Astrocyte (in vitro differentiated cells and primary cell): ENCODE results near the gene ADGRF5.
"Not testable (repeated sequence)": the region's sequence is repeated elsewhere in the genome, so short reads cannot be mapped to it uniquely, and the experiment has no call there.

Source experiments
- EZH2 ChIP-seq: IDR thresholded peaks from 2 replicates; pipeline ENCODE4 v1.6.1; 2012; ENCODE audit warnings: mild to moderate bottlenecking, low read length, inconsistent platforms; ENCODE audit not compliant: insufficient read depth
- TF ChIP-seq, protein P1 (sequence below): IDR thresholded peaks from 2 replicates; pipeline ENCODE4 v1.5.1; 2011; ENCODE audit warnings: low read depth, mild to moderate bottlenecking, inconsistent platforms, low read length, moderate library complexity; ENCODE audit not compliant: insufficient read depth

GRCh38 chr6:46834991-46835390 lies 86.7 kb downstream of the ADGRF5 start:
- TF ChIP-seq, protein P1, sequence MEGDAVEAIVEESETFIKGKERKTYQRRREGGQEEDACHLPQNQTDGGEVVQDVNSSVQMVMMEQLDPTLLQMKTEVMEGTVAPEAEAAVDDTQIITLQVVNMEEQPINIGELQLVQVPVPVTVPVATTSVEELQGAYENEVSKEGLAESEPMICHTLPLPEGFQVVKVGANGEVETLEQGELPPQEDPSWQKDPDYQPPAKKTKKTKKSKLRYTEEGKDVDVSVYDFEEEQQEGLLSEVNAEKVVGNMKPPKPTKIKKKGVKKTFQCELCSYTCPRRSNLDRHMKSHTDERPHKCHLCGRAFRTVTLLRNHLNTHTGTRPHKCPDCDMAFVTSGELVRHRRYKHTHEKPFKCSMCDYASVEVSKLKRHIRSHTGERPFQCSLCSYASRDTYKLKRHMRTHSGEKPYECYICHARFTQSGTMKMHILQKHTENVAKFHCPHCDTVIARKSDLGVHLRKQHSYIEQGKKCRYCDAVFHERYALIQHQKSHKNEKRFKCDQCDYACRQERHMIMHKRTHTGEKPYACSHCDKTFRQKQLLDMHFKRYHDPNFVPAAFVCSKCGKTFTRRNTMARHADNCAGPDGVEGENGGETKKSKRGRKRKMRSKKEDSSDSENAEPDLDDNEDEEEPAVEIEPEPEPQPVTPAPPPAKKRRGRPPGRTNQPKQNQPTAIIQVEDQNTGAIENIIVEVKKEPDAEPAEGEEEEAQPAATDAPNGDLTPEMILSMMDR: not testable (repeated sequence)
- not testable (repeated sequence) for TF ChIP-seq EZH2
